HG02981 (cell line): Measurements from ENCODE around the gene CSMD2.
"Not testable (repeated sequence)": the region's sequence is repeated elsewhere in the genome, so short reads cannot be mapped to it uniquely, and the experiment has no call there.

Source experiments
- ATAC-seq: cut with Tn5 transposase; IDR thresholded peaks from one replicate; pipeline ENCODE4 v1.9.1; 2021; ENCODE audit warnings: mild to moderate bottlenecking, moderate library complexity; ENCODE audit not compliant: unreplicated experiment

The CSMD2 gene

GRCh38 chr1:34164771-34165391 is at the start of gene CSMD2:
TSS of gene CSMD2 (minus strand) at chr1:34165230. CDS start at chr1:34165097, 133 bp downstream.
- ATAC-seq, result no peak

DNA sequence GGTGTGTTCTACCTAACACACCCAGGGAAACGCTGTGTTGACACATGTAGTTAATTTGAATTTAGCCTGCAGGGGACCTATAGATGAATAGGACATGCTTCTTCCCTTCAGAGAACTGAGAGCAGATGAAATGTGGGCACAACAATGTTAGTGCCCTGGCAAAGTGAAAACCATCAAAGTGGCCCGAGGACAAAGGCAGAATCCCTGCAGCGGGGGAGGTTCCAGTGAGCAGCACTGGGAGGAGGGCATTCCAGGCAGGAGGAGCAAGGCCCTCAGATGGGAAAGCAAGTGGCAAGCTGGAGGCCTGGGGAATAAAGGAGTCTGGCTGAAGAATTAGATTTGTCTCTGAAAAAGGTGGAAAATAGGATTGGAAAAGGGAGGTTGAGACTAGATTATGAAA is 48.9 kb upstream of the CSMD2 start:
- ATAC-seq, result no peak

DNA sequence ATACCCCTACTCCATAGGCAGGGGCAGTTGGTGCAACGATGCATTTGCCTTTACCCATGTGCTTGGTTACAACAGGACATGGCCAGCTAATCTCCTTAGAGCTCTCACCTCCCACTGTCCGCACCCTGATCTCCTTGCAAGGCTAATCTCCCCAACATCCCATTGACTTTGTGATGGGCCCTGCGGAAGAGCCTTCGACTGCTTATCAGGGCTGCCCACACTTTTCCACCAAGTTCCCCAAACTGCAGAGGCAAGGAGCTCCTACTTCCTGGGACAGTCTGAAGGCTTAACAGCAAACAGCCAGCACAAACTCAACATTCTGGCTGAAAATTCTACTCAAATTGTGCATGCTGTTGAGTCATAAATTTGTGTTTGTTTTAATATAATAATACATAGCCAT is 47.6 kb upstream of the CSMD2 start:
- ATAC-seq, result no peak

- no peak for ATAC-seq
Measured at GRCh38 chr1:34199927-34200326, 34.9 kb upstream of the CSMD2 start.

DNA sequence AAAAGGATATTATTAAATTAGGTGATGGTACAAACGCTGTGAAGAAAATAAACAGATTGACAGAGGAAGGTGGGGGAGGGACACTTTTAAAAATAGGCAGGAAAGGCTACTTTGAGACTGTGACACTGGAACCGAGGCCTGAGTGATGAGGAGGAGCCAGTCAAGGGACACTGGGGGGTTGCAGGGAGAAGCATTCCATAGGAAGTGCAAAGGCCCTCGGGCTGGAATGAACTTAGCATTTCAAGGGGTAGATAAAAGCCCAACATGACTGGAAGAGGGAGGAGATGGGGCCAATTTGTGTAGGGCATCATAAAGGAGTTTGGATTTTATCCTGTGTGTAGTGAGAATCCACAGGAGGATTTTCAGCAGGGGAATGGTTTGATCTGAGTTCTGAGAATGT is 27.6 kb upstream of the CSMD2 start:
- ATAC-seq, result no peak

- no peak for ATAC-seq
Measured at GRCh38 chr1:34190692-34191091, 25.7 kb upstream of the CSMD2 start.

- no peak for ATAC-seq
Measured at GRCh38 chr1:34188985-34189384, 24.0 kb upstream of the CSMD2 start.

DNA sequence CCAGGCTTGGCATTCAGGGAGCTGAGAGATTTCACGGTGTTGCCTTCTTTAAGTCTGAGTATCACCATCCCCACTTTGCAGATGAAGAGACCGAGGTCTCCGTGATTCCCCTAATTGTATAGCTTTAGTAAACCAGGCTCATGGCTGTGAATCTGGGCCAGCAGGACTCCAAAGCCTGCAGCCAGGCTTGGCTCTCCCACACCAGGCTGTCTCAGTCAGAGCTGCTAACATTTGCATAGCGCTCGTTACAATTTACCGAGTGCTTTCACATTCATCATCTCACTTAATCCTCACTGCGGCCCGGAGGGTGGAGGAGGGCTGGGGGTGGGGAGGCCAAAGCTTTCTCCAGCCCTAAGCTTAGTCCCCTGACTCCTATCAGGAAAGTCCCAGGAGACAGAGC is 23.4 kb upstream of the CSMD2 start:
- ATAC-seq, result no peak

DNA sequence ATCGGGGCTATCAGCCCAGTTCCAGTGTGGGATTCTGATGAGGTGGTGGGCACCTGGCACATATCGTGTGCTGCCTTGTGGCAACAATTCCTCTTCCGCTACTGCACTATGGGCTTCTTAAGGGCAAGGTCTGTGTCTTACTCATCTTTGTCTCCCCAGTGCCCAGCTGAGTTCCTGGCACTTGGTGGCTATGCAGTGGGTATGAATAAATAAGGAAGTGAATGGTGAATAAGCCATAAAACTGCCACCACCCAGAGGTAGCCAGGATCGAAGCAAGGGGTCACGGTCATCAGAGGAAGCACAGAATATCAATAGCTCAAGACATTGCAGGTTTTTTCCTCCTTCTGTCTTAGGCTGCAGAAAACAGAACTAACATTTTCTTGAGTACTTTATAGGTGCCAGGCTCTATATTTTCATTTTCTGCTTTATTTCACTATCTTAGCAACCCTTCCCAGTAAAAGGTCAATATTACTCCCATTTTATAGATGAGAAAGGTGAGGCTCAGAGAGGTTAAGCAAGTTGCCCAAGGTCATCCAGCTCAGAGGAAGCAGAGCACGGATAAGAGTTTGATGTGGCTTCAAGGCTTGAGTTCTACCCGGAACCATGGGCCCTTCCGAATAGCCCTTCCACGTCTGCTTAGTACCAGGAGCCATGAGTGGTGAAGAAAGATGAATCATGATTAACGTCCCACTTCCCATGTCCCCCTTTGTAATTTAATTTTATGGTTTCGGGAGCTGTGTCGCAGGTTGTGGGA is 21.9 kb upstream of the CSMD2 start:
- no peak for ATAC-seq

DNA sequence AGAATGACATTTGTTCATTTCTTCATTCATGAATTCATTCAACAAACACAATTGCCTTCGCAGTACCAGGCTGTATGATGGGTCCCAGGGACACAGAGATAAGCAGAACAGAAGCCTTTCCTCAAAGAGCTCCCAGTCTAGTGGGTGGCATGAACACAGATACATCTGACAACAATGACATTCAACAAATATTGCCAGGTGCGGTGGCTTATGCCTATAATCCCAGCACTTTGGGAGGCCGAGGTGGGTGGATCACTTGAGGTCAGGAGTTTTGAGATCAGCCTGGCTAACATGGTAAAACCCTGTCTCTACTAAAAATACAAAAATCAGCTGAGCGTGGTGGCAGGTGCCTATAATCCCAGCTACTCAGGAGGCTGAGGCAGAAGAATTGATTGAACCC is 18.4 kb upstream of the CSMD2 start:
- ATAC-seq, result not testable (repeated sequence)

- no peak for ATAC-seq
Measured at GRCh38 chr1:34178072-34178471, 13.0 kb upstream of the CSMD2 start.

GRCh38 chr1:34176830-34177603 is 12.0 kb upstream of the CSMD2 start, which contains the start of gene C1orf94:
TSS of gene C1orf94 (plus strand) at chr1:34176907. CDS start at chr1:34177790, 883 bp downstream.
- no peak for ATAC-seq

DNA sequence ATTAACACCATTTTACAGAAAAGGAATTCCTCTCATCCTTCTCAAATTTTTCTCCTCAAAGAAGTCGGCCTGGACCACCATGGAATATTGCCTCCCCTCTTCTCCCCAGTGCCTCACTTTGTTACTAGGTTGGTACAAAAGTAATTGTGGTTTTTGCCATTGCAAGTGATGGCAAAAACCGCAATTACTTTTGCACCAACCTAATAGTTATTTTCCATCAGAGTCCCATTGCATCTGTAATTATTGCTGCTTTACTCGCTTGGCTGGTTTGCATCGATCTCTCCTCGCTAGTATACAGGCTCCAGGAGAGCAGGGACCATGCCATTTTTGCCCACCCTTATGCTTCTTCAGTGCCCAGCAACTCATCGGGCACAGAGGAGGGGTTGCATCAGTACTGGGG is 10.7 kb upstream of the CSMD2 start:
- ATAC-seq, result no peak

DNA sequence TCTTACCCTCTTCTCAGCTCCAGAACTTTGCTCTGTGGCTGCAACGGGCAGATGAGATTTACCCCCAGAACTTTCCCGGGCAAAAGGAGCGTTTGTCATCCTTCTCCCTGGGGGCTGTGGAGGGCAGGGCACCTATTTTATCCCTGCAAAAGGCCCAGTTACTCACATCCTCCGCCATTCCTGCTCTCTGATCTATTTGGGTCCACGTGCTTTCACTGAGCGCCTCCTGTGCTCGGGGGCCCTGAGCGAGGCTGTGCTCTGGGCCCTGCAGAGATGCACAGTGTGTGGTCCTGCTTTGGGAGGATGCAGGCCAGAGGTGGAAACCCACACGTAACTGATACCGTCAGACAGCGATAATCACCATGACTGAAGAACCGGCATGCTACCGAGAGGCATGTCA is 2.4 kb upstream of the CSMD2 start:
- ATAC-seq, result no peak

DNA sequence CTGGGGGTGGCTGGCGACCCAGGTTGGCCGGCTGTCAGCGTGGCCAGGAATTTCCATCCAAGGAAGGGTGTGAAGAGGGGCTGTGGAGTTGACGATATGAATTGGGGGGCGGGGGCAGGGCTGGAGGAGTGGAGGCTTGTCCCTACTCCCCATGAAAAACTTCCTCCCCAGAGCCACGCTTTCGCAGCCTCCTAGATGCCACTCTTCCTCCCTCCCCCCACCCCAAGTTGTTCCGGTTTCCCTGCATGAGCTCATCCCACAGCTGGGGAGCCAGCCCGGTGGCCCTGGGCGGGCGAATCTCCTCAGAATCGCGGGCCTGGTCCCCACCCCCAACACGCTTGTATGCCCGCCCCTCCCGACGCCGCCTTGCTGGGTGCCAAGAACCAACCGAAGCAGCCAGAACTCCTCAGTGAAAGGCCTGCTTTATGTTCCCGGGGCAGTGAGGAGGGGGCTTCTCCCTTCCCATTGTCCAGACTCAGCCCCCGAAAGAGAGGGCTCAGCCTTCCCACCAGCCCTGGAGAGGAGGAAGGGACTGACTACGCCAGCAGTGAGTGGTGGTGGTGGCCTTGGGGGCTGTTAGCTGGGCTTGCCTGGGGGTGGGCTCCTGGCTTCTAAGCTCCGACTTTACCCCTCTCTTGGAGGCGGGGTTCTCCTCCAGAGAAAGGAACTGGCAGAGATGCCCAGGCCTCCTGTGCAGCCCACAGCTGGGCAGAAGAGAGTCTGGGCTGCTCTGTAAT is 1.8 kb upstream of the CSMD2 start:
- ATAC-seq, result no peak

DNA sequence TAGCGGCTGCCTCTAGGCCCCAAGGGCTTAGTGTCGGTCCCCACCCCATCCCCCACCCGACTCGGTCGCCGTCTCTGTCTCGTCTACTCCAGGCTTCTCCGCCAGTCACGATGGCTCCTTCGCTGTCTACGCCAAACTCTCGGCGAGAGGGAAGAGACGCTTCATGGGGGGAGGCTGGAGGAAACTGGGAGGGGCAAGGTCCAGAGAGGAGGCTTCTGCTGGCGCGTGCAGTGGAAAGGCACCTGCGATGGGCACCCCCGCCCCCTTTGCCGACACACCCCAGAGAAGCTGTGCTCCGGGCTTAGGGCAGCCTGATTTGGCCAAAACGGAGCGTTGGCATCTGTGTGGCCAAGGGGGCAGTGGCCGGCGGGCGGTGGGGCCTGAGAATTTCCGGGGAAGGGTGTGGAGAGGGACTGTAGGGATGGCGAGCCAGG is 1.2 kb upstream of the CSMD2 start:
- ATAC-seq, result no peak

DNA sequence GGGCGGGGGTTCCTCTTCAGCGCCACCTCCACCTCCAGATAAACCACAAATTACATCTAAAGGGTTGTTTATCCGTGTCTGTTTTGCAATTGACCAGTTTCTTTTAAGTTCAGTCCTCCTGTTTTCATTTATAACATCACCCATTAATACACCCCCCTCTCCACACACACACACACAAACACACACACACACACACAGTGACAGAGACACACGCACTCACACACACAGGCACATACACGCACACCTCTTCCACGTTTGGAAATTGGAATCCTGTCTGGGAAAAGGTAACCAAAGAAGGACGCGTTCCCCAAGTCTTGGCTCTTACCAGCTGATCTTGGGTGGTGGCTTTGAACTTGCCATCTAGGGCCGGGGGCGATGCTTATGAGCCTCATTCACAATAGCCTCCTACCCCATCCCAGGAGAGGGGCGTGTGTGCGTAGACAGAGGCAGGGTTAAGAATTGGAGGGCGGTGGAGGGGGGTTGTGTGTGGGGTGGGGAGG is 442 bp upstream of the CSMD2 start:
- ATAC-seq, result no peak

DNA sequence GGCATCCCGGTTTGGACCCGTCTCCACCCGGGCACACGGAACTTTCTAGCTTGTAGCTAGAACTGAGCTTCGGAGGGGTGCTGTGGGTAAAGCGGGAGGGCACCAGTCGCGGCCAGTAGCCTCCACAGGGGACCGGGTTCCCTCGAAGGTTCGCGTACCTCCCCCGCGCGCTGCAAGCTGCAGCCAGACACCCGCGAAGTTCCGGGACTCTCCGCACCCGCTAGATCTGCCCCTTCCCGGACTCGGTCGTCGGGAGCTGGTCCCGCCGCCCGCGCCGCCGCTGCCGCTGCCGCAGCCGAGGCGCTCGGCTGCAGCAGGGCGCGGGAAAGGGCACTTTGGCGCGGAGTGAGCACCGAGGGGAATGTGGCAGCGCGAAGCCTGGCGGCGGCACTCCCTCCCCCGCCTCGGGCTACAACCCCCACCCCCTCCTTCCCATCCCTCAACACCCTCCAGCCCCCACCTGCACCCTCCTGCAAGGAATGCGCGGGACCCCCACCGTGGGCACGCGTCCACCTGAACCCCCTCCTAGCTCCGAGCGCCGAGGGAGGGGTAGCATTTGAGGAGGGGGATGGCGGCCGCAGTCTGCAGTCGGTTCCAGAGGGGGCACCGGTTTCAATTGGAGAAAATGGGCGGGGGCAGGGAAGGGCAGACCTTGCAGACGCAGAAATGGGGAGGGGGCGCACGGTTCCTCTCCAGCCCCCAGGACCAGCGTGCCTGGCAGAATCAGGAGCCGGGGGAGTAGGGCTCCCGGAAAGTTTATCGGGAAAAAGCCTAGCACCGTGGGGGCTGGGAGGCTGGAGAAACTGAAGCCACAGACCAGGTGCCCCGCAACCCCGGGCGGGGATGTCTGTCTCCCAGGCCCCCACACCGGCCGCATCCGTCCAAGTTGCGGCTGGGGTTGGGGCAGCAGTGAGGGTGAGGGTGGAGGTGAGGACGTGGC is 968 bp downstream of the CSMD2 start:
- ATAC-seq, result no peak

DNA sequence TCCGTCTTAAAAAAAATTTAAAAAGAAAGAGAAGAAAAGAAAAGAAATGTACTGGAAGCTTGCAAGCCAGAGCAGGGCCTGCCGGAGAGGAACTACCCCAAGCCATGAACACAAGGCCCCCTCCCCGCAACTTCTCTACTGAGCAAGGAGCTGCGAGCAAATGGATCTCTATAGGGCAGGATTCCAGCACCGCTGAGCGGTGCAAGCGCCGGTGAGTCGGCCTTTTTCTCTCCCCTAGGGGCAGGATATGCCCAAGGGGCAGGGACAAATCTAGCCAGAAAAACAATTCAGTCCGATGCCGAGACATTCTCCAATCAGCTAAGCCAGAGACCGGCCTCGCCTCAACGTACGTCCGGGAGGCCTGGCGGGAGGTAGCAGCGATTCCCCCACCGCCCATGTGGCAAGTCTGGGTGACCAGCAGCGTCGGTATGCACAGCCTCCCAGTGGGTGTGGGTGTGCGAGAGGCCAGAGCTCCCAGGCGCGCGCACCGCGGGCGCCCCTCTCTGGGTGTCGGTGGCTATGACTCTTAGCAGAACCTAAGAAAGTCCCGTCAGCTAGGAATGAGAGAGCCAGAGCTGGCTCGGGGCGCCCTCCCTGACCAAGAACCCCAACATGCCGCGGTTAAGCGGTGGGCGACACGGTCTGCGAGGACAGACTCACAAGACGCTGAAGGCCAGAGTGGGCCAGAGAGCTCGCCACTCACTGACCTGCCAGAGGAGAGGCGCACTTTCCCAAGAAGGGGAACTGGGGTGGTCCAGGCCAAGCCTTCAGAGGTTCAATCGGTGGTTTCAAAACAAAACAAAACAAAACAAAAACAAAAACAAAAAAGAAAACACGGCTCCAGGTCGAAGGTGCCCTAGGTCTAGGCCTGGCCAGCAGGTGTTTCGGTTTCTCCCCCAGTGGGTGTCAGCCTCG is 1.9 kb downstream of the CSMD2 start:
- peak; percentile 75 for ATAC-seq
